ENCODE data around the gene SLC7A5. TPM values are rescaled to one million over a fixed set of nuclear protein-coding genes. Genes with fewer than 3 reads are reported as not detected.
"Not testable (repeated sequence)": the region's sequence is repeated elsewhere in the genome, so short reads cannot be mapped to it uniquely, and the experiment has no call there.

Gene SLC7A5
- polyA plus RNA-seq, 1 donor: 12.7 TPM

- DNase-seq: no peak
Observed at GRCh38 chr16:87832741-87833502, 36.4 kb downstream of the SLC7A5 start.

- no peak for DNase-seq
Observed at GRCh38 chr16:87832137-87832527, 37.2 kb downstream of the SLC7A5 start.

- DNase-seq: no peak
Observed at GRCh38 chr16:87831421-87832136, 37.7 kb downstream of the SLC7A5 start.

- no peak for DNase-seq
Observed at GRCh38 chr16:87830673-87831420, 38.5 kb downstream of the SLC7A5 start.

- DNase-seq: no peak
Observed at GRCh38 chr16:87829988-87830672, 39.2 kb downstream of the SLC7A5 start.

GRCh38 chr16:87829622-87829980 lies 39.7 kb downstream of the SLC7A5 start:
- DNase-seq: no peak

GRCh38 chr16:87828907-87829621 lies 40.2 kb downstream of the SLC7A5 start:
- DNase-seq: no peak

- no peak for DNase-seq
Observed at GRCh38 chr16:87828071-87828906, 41.0 kb downstream of the SLC7A5 start.

GRCh38 chr16:87827588-87827915 lies 41.8 kb downstream of the SLC7A5 start:
- not testable (repeated sequence) for DNase-seq

GRCh38 chr16:87826798-87827587 lies 42.3 kb downstream of the SLC7A5 start:
- DNase-seq: no peak

GRCh38 chr16:87826407-87826797 lies 42.9 kb downstream of the SLC7A5 start:
- not testable (repeated sequence) for DNase-seq

- not testable (repeated sequence) for DNase-seq
Observed at GRCh38 chr16:87825842-87826120, 43.5 kb downstream of the SLC7A5 start.

- no peak for DNase-seq
Observed at GRCh38 chr16:87824991-87825841, 44.1 kb downstream of the SLC7A5 start.

GRCh38 chr16:87824016-87824990 lies 45.0 kb downstream of the SLC7A5 start:
- no peak for DNase-seq

GRCh38 chr16:87823181-87823929 lies 46.0 kb downstream of the SLC7A5 start:
- DNase-seq: no peak

- DNase-seq: no peak
Observed at GRCh38 chr16:87822108-87822970, 47.0 kb downstream of the SLC7A5 start.

All from hindlimb muscle (tissue), 1 donor.